GM12878 (cell line): ENCODE measurements around the gene GJC1. TPM values are rescaled to one million over a fixed set of nuclear protein-coding genes. Genes with fewer than 3 reads are reported as not detected.

Experiments
- ATAC-seq: fragments of 200-7000 bp; cut with Tn5 transposase; 3 replicates; pipeline ENCODE4 v1.9.1; 2020; ENCODE audit warnings: mild to moderate bottlenecking, moderate library complexity
- BruUV-seq: library from RNA; stranded (reverse); fragments of 400-500 nt; replicated peaks from 2 replicates; lab custom pipeline; 2021; lab: Mats Ljungman, UMichigan
- CTCF ChIA-PET: fragments of 300-600 bp; sonication (Branson Sonifier 250); formaldehyde crosslinking; extraction: SDS; loops from one replicate; lab custom pipeline; 2021; ENCODE audit warnings: inconsistent platforms; lab: Yijun Ruan, JAX
- POLR2A ChIA-PET: fragments of 350-600 bp; formaldehyde crosslinking; extraction: SDS; loops from one replicate; lab custom pipeline; 2021; ENCODE audit warnings: inconsistent platforms; lab: Charles Lee
- RAD21 ChIA-PET: fragments of 300-600 bp; sonication (Branson Sonifier 250); formaldehyde crosslinking; loops from one replicate; lab custom pipeline; 2023; ENCODE audit warnings: antibody characterized with exemption; ENCODE audit not compliant: unreplicated experiment; lab: Charles Lee
- SMC1A ChIA-PET: fragments of 300-600 bp; sonication (Branson Sonifier 250); formaldehyde crosslinking; loops from one replicate; lab custom pipeline; 2023; ENCODE audit not compliant: unreplicated experiment, uncharacterized antibody; lab: Charles Lee
- DNase-seq: peaks from one replicate; pipeline ENCODE4 v3.0.0-alpha.2; 2011; ENCODE audit warnings: low read depth, low spot score
- FAIRE-seq: peaks from 3 replicates; lab custom pipeline; 2011; peaks lifted over from hg19 to GRCh38; lab: Jason Lieb, UNC
- H2AFZ ChIP-seq: 2 replicates; pipeline ENCODE4 v1.6.0; 2011; ENCODE audit warnings: low read depth, low read length, control low read depth; ENCODE audit not compliant: control insufficient read depth
- H3K27ac ChIP-seq: 2 replicates; pipeline ENCODE4 v1.5.1; 2011; ENCODE audit warnings: control low read depth; ENCODE audit not compliant: control insufficient read depth, insufficient read depth
- H3K27me3 ChIP-seq, 2 experiments: replicated peaks in 1 of 2; 2 replicates each; pipeline versions ENCODE4 v1.6.0 to v1.6.1; 2011; ENCODE audit warnings: low read length in 1 of 2; ENCODE audit not compliant: control insufficient read depth in 2 of 2, insufficient read depth in 2 of 2
- H3K36me3 ChIP-seq, 2 experiments: 2 replicates each; pipeline ENCODE4 v1.5.1; 2011; ENCODE audit warnings: low read length in 1 of 2; ENCODE audit not compliant: control insufficient read depth in 2 of 2, insufficient read depth in 2 of 2
- H3K4me1 ChIP-seq: 2 replicates; pipeline ENCODE4 v1.6.1; 2011; ENCODE audit warnings: mild to moderate bottlenecking, low read length, moderate library complexity, mixed read lengths; ENCODE audit not compliant: control insufficient read depth, insufficient read depth
- H3K4me2 ChIP-seq: 2 replicates; pipeline ENCODE4 v1.6.0; 2011; ENCODE audit warnings: control low read depth; ENCODE audit not compliant: control insufficient read depth, insufficient read depth
- H3K4me3 ChIP-seq: fragments of 200-600 bp; sonication (generic); 2 replicates; pipeline ENCODE4 v1.5.1; 2016
- H3K79me2 ChIP-seq: 2 replicates; pipeline ENCODE4 v1.6.0; 2011; ENCODE audit warnings: low read length; ENCODE audit not compliant: control insufficient read depth, insufficient read depth
- H3K9ac ChIP-seq: 2 replicates; pipeline ENCODE4 v1.8.0; 2011; ENCODE audit warnings: low read length, control low read depth, mixed read lengths; ENCODE audit not compliant: control insufficient read depth, insufficient read depth
- H3K9me3 ChIP-seq: replicated peaks from 3 replicates; pipeline ENCODE4 v1.5.1; 2011; ENCODE audit warnings: mild to moderate bottlenecking, low read length; ENCODE audit not compliant: control insufficient read depth, insufficient read depth
- H4K20me1 ChIP-seq: 2 replicates; pipeline ENCODE4 v1.6.0; 2011; ENCODE audit not compliant: control insufficient read depth, insufficient read depth
- E2F8 ChIP-seq: fragments of 450-650 bp; IDR thresholded peaks from 2 replicates; pipeline ENCODE4 v1.6.1; 2018; ENCODE audit warnings: mild to moderate bottlenecking, low read depth, moderate library complexity; ENCODE audit not compliant: partially characterized antibody
- EGR1 ChIP-seq, 2 experiments: IDR thresholded peaks; 1 replicate in 1 of 2; 2 replicates in 1 of 2; pipeline ENCODE4 v1.6.1; 2011 to 2012; ENCODE audit warnings: low read depth in 2 of 2, low read length in 2 of 2, borderline replicate concordance in 1 of 2, mild to moderate bottlenecking in 1 of 2, moderate library complexity in 1 of 2
- SKIL ChIP-seq: fragments of 450-650 bp; IDR thresholded peaks from 2 replicates; pipeline ENCODE4 v1.6.1; 2017; ENCODE audit warnings: mild to moderate bottlenecking, low read depth, inconsistent platforms; ENCODE audit not compliant: poor library complexity, severe bottlenecking
- YY1 ChIP-seq: IDR thresholded peaks from 2 replicates; pipeline ENCODE4 v1.6.1; 2011; ENCODE audit warnings: low read depth, mild to moderate bottlenecking, low read length
- ZBTB33 ChIP-seq: fragments of 450-650 bp; IDR thresholded peaks from 2 replicates; pipeline ENCODE4 v1.6.1; 2017; ENCODE audit warnings: mild to moderate bottlenecking
- WGBS: methylation state at CpG from one replicate; pipeline ENCODE4 v1.1.6; 2016; ENCODE audit warnings: low lambda C conversion rate; ENCODE audit not compliant: insufficient replicate concordance, insufficient coverage; ENCODE audit errors: missing lambda C conversion rate; 5-methylcytosine and 5-hydroxymethylcytosine counted together
- in situ Hi-C: fragments of 300-500 bp; cut with MboI; formaldehyde crosslinking; loops from 9 replicates; pipeline ENCODE4 v1.14.3; 2018; ENCODE audit warnings: mixed read lengths
- intact Hi-C: fragments of 100-400 bp; cut with micrococcal nuclease; formaldehyde crosslinking; loops from one replicate; pipeline ENCODE4 v1.14.2; 2022; ENCODE audit not compliant: unreplicated experiment
- polyA plus RNA-seq, 11 experiments: library from polyadenylated mRNA; depleted of rRNA in 4 of 11; unstranded in 6 of 11; stranded (reverse) in 5 of 11; fragments of >200 nt; fragmentation: Nextera tagmentation in 4 of 11; fragmentation: Illumina TruSeq in 1 of 11; extraction: Ambion mirVana in 4 of 11; extraction: Trizol in 1 of 11; gene quantifications; 1 replicate in 1 of 11; 2 replicates in 10 of 11; pipeline versions ENCODE4 v1.2.1 to v1.2.3, GENCODE V29; 2011 to 2016; ENCODE audit warnings: inconsistent platforms in 2 of 11, missing spikeins in 2 of 11, low read depth in 1 of 11
- total RNA-seq, 4 experiments: library from RNA; depleted of rRNA in 3 of 4; stranded (reverse); fragments of >200 nt in 3 of 4; fragmentation: Illumina TruSeq in 1 of 4; extraction: Trizol in 1 of 4; gene quantifications; 2 replicates each; pipeline versions ENCODE4 v1.2.1 to v1.2.3, GENCODE V29; 2013 to 2021

The GJC1 gene
- total and polyA plus RNA-seq, 10 of the 15 experiments (the other 5 are each of a cell fraction or from before 2014, with no cell fraction given), result 0.37 to 3.4 (median 0.90) TPM

GRCh38 chr17:44772308-44773045 is 57.6 kb downstream of the GJC1 start:
- Histone ChIP-seq H3K27me3 (no peaks in the 10 kb centered on the region; a peak in 1 of 4 replicates), H3K36me3 (no peaks in the 10 kb centered on the region), H3K27ac (no peak overlapping the region), H3K9ac (no peak overlapping the region), H3K4me3 (no peak overlapping the region), H3K4me2 (no peak overlapping the region), H3K79me2 (no peaks in the 10 kb centered on the region), H2AFZ (no peak overlapping the region), H4K20me1 (no peaks in the 10 kb centered on the region), H3K4me1 (peaks cover 14% of the 10 kb centered on the region), H3K9me3 (no peaks in the 10 kb centered on the region)
- no peak for DNase-seq
- CTCF ChIA-PET, result interaction anchor here (0.6 to 1.4 kb wide), 4 partner anchors 10 to 133 kb away, joined by 3 to 4 read pairs (median 4); no protein-coding TSS in a partner anchor
- no peak for TF ChIP-seq ZBTB33
- TF ChIP-seq SKIL, result no peak
- no peak for TF ChIP-seq E2F8
- TF ChIP-seq YY1, result no peak
- TF ChIP-seq EGR1 (IDR thresholded peaks at IDR 0.05; ENCODE audit: borderline replicate concordance in 1 of 2, low read depth in 2 of 2, low read length in 2 of 2), result no peak
- WGBS, result 25% methylated on average over 19 of the region's 21 CpGs
- BruUV-seq, result no TSS peak
- RAD21 ChIA-PET, result interaction anchor here (0.8 kb wide), 1 partner anchor 26 kb away, joined by 3 read pairs; no protein-coding TSS in a partner anchor
- in situ Hi-C loops (loop anchor here (10.0 kb wide), 1 partner anchor 352 kb away; no protein-coding TSS in a partner anchor), intact Hi-C loops (loop anchor here (10.0 kb wide), 1 partner anchor 238 kb away; no protein-coding TSS in a partner anchor)
- POLR2A ChIA-PET, result no interaction called here
- ATAC-seq, result no peak
- SMC1A ChIA-PET, result interaction anchor here (3.3 kb wide), 1 partner anchor 92 kb away, joined by 19 read pairs; no protein-coding TSS in a partner anchor
- no peak for FAIRE-seq
